SHP77 (cell line): ENCODE data around the gene JARID2.
"Not testable (repeated sequence)": the region's sequence is repeated elsewhere in the genome, so short reads cannot be mapped to it uniquely, and the experiment has no call there.

ENCODE experiments used
- DNase-seq, 2 experiments: peaks; one replicate each; lab custom pipeline; 2025; lab: John Stamatoyannopoulos, UW

JARID2 gene

DNA sequence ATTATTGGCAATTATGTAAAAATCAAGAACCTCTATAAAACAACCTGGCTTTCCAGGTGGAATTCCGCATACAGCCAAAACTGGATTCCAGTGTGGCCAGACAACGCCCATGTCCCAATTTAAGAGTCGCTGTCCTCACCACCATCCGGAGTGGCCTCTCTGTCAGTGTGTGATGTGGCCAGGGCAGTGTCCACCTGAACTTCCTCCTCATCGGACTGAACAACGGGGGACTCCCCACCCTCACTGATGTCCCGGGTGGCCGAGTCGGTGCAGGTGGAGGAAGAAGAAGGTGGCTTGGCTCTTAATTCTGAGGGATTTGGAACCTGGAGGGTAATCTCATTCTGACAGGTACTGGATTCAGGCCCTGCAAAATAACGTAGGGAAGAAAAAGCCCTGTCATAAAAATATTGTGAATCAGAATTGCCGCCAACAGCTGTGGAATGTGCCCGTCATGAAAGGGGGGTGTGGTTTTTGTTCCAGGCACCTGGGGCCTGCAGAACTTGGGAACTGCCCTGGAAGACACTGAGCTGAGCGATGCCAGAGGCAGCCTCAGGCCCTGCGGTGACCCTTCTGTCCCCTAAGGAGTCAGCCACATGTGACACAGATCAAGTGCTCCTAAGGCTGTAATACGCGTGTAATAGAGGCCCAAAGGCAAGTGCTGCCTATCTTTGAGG, 277.1 kb downstream of the JARID2 start:
- no peak for DNase-seq

DNA sequence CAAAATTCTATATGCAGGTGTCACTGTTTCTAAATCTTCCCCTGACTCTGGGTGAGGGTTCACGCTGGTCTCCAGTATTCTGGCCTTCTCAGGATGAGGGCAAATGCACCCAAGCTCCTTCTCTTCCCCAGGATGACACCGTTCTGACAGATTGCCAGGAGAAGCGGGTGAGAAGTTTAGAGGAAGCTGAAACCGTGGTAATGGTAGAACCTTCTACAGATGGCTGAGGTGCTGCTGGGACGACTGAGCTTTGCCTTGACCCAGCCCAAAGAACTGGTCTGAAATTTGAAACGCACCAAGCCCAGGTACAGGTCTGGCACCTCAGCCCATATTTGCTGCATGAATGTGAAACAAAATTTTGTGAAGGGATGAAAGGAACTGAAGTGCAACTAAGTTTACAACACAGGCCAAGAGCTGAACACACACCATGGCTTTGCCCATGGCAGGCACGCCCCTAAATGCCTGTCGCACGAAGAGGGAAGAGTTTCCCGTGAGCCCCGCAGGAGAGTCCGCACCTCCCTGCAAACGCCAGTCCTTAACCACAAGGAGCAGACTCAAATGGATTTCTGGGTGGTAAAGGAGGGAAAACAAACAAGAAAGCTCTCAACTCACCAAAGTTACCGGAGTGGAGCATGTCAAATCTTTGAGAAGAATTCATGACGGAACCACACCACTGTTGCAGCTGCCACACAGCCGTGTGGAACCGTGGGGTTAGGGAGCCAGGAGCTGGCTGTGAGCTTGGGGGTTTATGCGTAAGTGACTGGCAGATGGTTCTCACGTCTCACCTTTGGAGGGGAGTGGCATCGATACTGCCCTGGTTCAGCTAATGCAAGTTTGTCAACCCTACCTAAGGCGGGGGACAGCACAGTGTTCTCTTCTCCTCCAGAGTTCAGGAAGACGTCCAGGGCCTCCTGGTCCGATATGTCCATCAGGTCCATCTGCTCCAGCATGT, 278.1 kb downstream of the JARID2 start:
- no peak for DNase-seq

DNA sequence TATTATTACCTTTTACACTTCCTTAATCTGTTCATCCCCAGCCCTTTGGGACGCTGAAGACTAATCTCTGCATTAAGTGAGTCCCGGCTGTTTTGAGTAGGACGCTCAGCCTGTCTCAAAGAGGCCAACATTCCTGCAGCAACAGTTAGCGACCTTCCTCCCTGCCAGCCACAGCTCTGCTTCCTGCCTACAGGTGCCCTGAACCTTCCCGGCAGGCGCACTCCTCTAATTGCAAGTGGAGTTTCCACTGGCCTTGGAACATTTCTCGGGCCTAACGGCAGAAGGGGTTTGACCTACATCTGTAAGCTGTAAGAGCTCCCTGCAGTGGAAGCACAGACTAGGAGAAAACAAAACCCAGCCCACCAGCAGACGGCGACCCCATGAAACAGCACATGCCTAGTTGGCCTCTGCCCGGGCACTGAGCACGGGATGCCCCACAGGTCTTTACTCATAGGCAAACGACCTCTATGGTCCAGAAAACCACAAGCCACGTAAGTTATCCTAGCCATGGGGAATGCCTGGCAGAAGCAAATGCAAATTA, 279.1 kb downstream of the JARID2 start:
- no peak for DNase-seq

DNA sequence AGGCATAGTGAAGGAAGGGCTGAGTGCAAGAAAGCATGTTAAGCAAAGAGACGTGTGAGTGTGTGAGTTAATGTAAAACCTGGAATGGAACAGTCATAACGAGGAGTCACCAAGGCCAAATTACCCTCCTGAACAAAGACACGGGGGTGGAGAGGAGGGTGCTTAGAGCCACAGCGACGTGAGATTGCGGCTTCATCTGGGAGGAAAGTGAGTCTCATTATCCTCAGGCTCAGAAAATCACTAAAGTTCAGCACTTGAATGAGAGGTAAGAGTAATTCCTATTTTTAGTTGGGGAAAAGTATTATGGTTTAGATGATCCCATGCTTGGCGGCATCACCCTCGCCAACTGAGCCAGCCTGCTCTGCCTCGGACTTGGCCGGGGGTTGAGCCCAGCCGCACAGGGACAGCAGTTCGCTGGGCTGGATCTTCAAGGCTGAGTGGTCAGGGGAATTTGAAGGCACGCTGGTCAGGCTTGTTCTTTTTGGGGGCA, 280.4 kb downstream of the JARID2 start:
- DNase-seq: no peak

DNA sequence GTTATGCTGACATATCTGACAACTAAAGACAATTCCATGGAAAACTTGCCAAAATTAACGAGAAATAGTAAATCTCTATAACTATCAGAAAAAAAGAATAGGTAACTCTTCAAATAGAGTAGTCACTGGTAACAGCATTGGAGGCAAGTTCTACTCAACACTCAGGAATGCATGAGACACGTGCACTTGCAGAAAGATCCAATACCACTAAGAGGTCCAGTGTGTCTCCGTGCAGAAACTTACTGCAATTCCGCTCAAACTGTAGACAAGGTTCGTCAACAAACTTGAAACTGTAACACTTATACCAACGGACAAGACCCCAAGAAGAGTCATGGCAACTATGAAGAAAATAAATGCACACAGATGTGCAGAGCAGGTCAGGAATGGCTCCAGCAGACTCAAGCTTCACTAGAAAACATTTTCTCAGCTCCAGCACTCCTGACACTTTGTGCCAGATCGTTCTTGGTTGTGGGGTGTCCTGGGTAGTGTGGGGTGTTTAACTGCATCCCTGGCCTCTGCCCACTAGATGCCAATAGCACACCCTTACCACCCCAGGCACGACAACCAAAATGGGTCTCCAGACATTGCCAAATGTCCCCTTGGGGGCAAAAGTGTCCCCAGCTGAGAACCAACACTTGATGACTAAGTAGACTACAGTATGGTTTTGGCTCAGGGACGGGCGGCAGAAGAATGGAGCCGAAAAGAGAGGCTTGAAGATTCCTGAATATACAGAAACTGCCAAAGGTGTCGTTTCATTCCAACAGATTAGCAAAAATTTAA, 282.2 kb downstream of the JARID2 start:
- DNase-seq: no peak

DNA sequence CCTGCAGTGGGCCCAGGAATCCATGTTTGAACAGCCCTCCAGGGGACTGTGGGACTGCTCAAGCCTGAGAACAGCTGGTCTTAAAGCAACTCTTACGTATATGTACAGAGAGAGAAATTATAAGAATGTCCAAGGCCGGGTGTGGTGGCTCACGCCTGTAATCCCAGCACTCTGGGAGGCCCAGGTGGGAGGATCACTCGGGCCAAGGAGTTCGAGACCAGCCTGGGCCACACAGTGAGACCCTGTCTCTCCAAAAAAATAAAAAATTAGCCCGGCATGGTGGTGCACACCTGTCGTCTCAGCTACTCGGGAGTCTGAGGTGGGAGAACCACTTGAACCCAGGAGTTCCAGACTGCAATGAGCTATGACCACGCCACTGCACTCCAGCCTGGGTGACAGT, 283.0 kb downstream of the JARID2 start:
- DNase-seq: no peak

DNA sequence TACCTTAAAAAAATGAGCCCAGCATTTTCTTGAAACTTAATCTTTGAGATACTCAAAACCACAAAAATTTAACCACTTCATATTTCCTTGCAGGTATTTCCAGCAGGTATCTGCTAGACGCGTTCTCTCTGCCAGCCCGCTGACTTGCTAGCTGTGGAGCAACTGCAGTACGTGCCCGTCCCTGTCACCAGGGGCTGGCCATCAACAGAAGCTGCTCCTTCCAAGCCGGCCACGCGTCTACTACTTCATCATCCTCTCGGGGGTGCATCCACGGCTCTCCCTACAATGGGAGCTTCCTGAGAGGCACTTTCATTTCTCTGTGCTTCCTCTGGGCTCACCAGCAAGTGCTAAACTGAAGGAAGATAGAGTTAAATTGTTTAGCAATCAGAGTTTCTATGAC, 284.5 kb downstream of the JARID2 start:
- no peak for DNase-seq

DNA sequence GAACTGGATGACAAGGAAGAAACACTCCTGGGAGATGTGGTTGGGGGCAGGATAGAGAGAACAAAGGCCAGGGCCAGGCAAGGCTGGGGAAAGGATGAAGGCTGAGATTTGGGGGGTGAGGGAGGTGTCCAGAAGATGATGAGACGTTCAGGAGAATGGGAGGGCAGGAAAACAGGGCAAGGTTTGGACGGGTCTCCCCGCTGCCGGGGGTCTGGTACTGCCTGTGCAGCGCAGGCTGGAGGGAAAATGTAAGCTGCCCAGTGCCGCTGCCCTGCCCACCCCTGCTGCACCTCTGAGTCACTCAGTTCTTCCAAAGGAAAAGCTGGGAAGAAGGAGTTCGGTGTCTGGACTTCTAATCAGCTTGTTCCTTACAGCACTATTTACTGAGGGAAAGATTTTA, 286.1 kb downstream of the JARID2 start:
- no peak for DNase-seq

DNA sequence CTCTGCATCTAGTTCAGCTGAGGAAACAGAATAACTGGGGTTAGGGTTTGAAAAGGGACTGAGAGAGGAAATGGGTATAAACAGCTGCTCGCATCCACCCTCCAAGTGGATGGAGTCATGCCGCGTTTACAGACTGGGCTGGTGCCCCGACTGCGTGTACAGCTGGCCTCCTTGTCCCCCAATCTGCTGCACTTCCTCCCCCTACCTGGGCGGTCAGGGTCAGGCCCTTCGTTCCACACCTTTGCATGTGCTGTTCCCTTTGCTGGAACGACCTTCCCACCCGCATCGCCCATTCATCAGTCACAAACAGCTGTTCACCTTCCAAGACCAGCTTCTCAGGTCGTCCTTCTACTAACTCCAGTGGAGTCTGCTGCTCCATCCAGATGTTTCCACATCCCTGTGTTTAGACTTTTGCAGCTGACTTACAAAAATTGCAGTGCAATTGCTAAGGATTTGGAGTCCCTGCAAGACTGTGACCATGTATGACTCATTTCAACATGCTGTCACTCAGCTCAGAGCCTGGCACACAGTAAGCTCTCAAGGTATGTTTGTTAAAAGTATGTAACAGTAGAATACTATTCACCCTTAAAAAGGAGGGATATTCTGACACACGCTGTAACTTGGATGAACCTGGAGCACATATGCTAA, 287.6 kb downstream of the JARID2 start:
- DNase-seq: no peak

DNA sequence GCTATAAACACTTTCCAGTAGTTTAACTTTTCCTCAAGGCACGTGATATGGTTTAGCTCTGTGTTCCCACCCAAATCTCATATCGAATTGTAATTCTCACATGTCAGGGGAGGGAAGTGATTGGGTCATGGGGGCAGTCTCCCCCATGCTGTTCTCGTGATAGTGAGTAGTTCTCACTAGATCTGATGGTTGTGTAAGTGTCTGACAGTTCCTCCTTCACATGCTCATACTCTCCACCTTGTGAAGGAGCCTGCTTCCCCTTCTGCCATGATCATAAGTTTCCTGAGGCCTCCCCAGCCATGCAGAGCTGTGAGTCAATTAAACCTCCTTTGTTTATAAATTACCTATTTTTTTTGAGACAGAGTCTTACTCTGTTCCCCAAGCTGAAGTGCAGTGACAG, 289.1 kb downstream of the JARID2 start:
- no peak for DNase-seq

DNA sequence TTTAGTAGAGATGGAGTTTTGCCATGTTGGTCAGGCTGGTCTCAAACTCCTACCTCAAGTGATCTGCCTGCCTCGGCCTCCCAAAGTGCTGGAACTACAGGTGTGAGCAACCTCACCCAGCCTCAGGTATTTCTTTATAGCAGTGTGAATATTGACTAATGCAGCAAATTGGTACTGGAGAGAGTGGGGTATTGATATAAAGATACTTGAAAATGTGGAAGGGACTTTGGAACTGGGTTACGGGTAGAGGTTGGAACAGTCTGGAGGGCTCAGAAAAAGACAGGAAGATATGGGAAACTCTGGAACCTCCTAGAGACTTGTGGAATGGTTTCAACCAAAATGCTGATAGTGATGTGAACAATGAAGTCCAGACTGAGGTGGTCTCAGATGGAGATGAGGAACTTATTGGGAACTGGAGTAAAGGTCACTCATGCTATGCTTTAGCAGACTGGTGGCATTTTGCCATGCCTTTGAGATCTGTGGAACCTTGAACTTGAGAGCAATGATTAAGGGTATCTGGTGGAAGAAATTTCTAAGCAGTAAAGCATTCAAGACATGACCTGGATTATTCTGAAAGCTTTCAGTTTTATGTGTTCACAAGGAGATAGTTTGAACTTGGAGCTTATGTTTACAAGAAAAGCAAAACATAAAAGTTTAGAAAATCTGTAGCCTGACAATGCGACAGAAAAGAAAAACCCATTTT, 289.8 kb downstream of the JARID2 start:
- no peak for DNase-seq

DNA sequence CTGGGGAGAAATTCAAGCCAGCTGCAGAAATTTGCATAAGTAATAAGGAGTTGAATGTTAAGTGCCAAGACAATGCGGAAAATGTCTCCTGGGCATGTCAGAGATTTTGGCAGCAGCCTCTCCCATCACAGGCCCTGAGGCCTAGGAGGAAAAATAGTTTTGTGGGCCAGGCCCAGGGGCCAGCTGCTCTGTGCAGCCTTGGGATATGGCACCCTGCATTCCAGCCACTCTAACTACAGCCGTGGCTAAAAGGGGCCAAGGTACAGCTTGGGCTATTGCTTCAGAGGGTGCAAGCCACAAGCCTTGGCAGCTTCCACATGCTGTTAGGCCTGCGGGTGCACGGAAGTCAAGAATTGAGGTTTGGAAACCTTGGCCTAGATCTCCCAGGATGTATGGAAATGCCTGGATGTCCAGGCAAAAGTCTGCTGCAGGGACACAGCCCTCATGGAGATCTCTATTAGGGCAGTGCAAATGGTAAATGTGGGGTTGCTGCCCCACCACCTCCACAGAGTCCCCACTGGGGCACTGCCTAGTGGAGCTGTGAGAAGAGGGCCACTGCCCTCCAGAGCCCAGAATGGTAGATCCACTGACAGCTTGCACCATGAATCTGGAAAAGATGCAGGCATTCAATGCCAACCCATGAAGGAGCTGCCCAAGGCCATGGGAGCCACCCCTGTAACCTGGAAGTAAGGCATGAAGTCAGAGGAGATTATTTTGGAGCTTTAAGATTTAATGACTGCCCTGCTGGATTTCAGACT, 290.5 kb downstream of the JARID2 start:
- no peak for DNase-seq

DNA sequence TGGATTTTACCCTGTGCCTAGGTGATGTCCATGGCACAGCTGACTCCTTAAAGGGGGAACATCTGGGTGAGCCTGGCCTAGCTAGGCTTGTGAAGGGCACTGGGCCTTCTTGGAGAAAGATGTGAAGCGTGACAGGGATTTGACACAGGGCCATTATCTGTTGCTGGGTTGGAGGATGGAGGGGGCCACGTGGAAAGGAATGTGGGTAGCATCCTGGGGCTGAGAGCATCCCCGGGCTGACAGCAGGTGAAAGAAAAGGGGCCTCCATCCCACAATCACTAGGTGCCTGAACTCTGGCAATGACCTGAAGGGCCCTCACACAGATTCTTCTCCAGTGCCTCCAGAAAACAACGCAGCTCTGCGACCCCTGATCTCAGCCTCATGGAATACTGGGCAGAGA, 292.2 kb downstream of the JARID2 start:
- DNase-seq: no peak

DNA sequence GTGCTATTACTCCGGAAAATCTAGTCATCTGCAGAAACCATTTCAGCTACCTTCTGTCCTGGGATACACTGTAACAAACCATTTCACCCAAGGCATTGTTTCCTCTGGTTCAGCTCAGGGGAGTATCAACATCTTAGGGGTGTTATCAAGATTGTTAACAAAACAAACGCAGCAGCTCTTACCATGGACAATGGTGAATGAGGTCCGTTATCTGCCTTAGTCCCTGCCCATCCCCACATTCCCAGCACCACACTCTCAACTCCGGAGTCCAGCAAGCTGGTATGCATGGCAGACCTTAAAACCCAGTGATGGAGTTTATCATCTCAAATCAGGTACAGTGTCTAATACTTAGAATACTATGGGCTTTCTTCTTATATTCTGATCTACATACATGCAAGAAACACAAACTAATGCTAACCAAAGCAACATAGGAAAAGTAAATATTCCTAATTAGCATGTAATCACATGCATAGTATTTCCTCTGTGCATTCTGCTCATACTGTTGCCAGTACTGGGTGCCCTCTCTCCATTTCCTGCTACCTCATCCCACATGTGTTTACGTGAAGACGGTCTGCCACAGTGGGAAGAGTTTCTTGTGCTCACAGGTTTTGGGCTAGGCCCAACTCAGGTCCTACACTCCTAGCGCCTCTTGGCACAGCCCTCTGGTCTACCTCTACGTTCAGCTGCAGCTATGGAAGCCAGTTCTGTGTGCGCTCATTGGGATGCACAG, 293.1 kb downstream of the JARID2 start:
- no peak for DNase-seq

DNA sequence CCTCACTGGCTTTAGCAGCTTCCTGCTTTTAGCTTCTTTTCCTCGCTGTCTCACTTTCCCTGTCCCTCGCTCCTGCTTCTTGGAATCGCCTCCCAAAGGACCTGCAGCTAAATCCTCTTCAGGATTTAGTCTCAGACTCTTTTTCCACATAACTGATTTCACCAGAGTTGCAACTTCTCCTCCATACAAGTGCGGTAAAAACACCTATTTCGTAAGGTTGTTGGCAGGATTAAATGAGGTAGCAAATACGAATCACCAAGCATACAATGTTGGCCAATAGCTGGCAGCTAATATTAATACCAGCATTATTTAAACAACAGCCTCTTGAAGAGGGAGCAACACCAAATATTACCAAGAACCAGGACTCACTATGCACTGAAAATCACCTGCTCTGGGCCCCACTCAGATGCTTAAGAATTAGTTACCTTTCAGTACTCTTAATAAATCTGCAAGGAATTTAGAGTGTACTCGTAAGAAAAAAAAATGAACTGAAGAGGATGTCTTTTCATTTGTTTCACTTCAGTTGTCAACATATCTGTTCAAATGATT, 293.9 kb downstream of the JARID2 start:
- DNase-seq: no peak

DNA sequence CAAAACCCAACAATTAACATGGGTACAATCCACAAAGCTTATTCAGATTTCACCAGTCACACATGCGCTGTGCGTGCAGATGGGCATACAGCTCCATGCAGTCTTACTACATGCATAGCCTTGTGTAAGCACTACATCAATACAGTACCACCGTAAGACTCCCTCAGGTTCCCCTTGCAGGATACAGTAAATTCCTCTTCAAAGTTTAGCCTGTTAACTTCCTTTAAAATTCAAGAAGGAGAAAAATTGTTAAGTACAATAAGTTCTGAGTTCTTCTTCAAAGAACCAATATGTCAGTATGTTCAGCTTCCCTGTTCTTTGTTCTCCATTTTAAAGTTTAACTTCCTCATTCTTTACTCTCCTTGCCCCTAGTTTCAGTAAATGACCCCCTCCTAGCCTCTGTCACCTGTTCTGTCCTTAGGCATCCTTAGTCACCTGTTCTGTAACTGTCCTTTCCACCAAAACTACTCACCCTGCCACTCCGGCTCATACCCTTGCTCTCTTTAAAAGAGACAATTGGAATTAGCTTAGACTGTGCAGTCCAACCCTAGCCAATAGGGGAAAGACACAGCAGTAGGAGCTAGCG, 297.6 kb downstream of the JARID2 start:
- DNase-seq: not testable (repeated sequence)

DNA sequence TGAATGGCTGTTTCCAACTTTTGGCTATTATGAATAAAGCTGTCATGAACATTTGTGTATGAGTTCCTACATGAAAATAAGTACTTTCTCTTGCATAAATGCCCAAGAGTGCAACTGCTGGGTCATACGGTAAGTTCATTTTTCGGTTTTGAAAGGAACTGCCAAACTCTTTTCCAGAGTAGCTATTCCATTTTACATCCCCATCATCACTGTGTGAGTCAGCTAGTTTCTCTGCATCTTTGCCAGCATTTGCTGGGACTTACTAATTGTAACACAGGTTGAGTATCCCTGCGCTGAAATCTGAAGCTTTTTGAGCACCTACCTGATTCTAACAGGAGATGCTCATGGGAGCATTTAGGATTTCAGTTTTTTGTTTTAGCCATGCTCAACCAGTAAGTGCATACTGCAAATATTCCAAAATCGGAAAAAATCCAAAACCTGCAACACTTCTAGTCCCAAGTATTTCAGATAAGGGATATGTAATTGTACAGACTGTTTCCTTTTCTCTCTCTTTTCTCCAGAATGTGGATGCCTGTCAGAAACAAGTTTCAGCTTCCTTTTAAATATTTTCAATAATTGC, 298.5 kb downstream of the JARID2 start:
- no peak for DNase-seq

DNA sequence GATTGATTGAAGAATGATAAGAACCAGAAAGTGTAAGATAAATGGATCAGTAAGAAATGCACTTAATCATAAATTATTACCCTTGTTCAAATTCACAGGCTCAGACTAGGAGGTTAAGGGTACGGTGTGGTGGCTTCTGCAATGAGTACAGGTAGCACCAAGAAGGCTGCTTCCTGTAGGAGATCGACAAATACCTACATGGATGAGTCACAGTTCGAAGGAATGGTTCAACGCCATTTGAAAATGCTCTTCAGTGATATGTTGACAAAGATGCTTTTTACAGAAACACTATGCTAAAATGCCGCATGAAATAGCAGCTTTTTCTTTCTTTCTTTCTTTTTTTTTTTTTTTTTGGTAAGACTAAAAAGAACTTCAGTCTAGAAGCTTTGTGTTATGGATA, 300.7 kb downstream of the JARID2 start:
- no peak for DNase-seq

DNA sequence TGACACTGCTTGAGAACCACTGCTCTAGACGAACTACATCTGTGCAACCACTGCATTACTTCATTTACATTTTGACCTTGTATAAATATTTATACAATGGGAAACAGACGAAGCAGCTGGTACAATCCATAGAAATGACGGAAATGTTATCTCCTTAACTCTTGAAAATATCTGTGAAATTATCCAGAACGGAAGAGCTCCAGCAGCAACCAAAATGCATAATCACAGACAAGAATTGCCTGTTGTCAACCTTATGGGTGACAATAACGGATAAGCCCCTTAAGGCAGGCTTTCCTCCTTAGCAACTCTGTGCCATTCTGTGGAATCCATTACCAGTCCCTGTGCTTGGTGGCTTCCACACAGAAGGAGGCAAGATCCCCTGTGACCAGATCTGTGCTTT, 301.5 kb downstream of the JARID2 start:
- no peak for DNase-seq
